KG1 (cell line): Measurements from ENCODE around the gene PHF21B.
"Not testable (repeated sequence)": the region's sequence is repeated elsewhere in the genome, so short reads cannot be mapped to it uniquely, and the experiment has no call there.

Experiments used
- DNase-seq: peaks from one replicate; lab custom pipeline; 2025; lab: John Stamatoyannopoulos, UW

The PHF21B gene

GRCh38 chr22:44917372-44918165 lies 92.2 kb downstream of the PHF21B start:
- no peak for DNase-seq

- no peak for DNase-seq
These were observed 93.2 kb downstream of the PHF21B start for GRCh38 chr22:44916281-44917231.

- no peak for DNase-seq
These were observed 94.4 kb downstream of the PHF21B start for GRCh38 chr22:44915441-44915840.

GRCh38 chr22:44914026-44914721 lies 95.6 kb downstream of the PHF21B start:
- DNase-seq, result no peak

GRCh38 chr22:44913198-44913983 lies 96.4 kb downstream of the PHF21B start:
- DNase-seq, result no peak

- DNase-seq, result no peak
These were observed 100.6 kb downstream of the PHF21B start for GRCh38 chr22:44909241-44909640.

GRCh38 chr22:44907765-44908737 lies 101.8 kb downstream of the PHF21B start:
- no peak for DNase-seq

GRCh38 chr22:44906999-44907644 lies 102.7 kb downstream of the PHF21B start:
- no peak for DNase-seq

- DNase-seq, result no peak
These were observed 103.4 kb downstream of the PHF21B start for GRCh38 chr22:44906248-44906936.

- not testable (repeated sequence) for DNase-seq
These were observed 105.2 kb downstream of the PHF21B start for GRCh38 chr22:44904492-44905152.

GRCh38 chr22:44903164-44903563 lies 106.6 kb downstream of the PHF21B start:
- DNase-seq, result not testable (repeated sequence)

- DNase-seq, result no peak
These were observed 108.5 kb downstream of the PHF21B start for GRCh38 chr22:44901301-44901700.

- no peak for DNase-seq
These were observed 111.6 kb downstream of the PHF21B start for GRCh38 chr22:44898236-44898635.

- no peak for DNase-seq
These were observed 114.3 kb downstream of the PHF21B start for GRCh38 chr22:44895296-44896055.

- no peak for DNase-seq
These were observed 115.0 kb downstream of the PHF21B start for GRCh38 chr22:44894782-44895181.

- DNase-seq, result no peak
These were observed 115.5 kb downstream of the PHF21B start for GRCh38 chr22:44894321-44894720.

- no peak for DNase-seq
These were observed 116.1 kb downstream of the PHF21B start for GRCh38 chr22:44893731-44894080.
